Neural cell (in vitro differentiated cells): ENCODE results near the gene NAA20. TPM values are rescaled to one million over a fixed set of nuclear protein-coding genes. Genes with fewer than 3 reads are reported as not detected.

Experiments
- H2AFZ ChIP-seq: fragments of 200-600, 300-800 bp; sonication (generic), shearing (Covaris generic); 2 replicates; pipeline ENCODE4 v1.6.0; 2014; ENCODE audit warnings: low read depth, mild to moderate bottlenecking, antibody characterized with exemption, low read length, moderate library complexity
- H3F3A ChIP-seq: fragments of 200-600 bp; shearing (Covaris generic); 2 replicates; pipeline ENCODE4 v1.6.1; 2016; ENCODE audit warnings: mild to moderate bottlenecking, moderate library complexity, mixed read lengths, antibody characterized with exemption, low read length; ENCODE audit not compliant: insufficient read depth, poor library complexity, severe bottlenecking
- H3K27ac ChIP-seq: fragments of 200-600, 300-800 bp; sonication (generic), shearing (Covaris generic); 2 replicates; pipeline ENCODE4 v1.5.1; 2014; ENCODE audit warnings: mild to moderate bottlenecking, low read length, moderate library complexity
- H3K27me3 ChIP-seq: fragments of 300-800, 200-600 bp; sonication (generic), shearing (Covaris generic); 2 replicates; pipeline ENCODE4 v1.6.0; 2014; ENCODE audit warnings: mild to moderate bottlenecking, low read depth, low read length, moderate library complexity; ENCODE audit not compliant: insufficient read depth
- H3K36me3 ChIP-seq: fragments of 300-800, 200-600 bp; sonication (generic), shearing (Covaris generic); 2 replicates; pipeline ENCODE4 v1.5.1; 2014; ENCODE audit warnings: mild to moderate bottlenecking, antibody characterized with exemption, low read length, moderate library complexity; ENCODE audit not compliant: insufficient read depth
- H3K4me2 ChIP-seq: fragments of 300-800, 200-600 bp; sonication (generic), shearing (Covaris generic); 2 replicates; pipeline ENCODE4 v1.6.0; 2014; ENCODE audit warnings: mild to moderate bottlenecking, low read length
- H3K4me3 ChIP-seq: fragments of 300-800, 200-600 bp; sonication (generic), shearing (Covaris generic); 2 replicates; pipeline ENCODE4 v1.5.1; 2014; ENCODE audit warnings: mild to moderate bottlenecking, low read length, moderate library complexity
- H3K79me2 ChIP-seq: fragments of 200-600 bp; shearing (Covaris generic); replicated peaks from 2 replicates; pipeline ENCODE4 v1.6.0; 2014; ENCODE audit warnings: mild to moderate bottlenecking, low read length, moderate library complexity; ENCODE audit not compliant: insufficient read depth
- H3K9ac ChIP-seq: fragments of 300-800, 200-600 bp; sonication (generic), shearing (Covaris generic); 2 replicates; pipeline ENCODE4 v1.6.1; 2016; ENCODE audit warnings: mild to moderate bottlenecking, low read length, mixed read lengths
- H3K9me2 ChIP-seq: fragments of 200-600 bp; shearing (Covaris generic); 2 replicates; pipeline ENCODE4 v1.6.1; 2016; ENCODE audit warnings: mild to moderate bottlenecking, low read length, mixed read lengths; ENCODE audit not compliant: insufficient read depth
- H3K9me3 ChIP-seq: fragments of 200-600, 300-800 bp; sonication (generic), shearing (Covaris generic); 2 replicates; pipeline ENCODE4 v1.6.1; 2016; ENCODE audit warnings: mild to moderate bottlenecking, mixed run types, low read length, moderate library complexity, mixed read lengths
- H4K20me1 ChIP-seq: fragments of 200-600 bp; shearing (Covaris generic); 2 replicates; pipeline ENCODE4 v1.6.1; 2016; ENCODE audit warnings: mild to moderate bottlenecking, mixed run types; ENCODE audit not compliant: insufficient read depth
- EP300 ChIP-seq: fragments of 450-650 bp; conservative IDR thresholded peaks from 2 replicates; pipeline ENCODE4 v1.6.1; 2014; ENCODE audit warnings: antibody characterized with exemption, mild to moderate bottlenecking, moderate library complexity; ENCODE audit not compliant: poor library complexity, severe bottlenecking
- EZH2 ChIP-seq: fragments of 200-600, 300-800 bp; shearing (Covaris generic), sonication (generic); IDR thresholded peaks from 2 replicates; pipeline ENCODE4 v1.6.1; 2014; ENCODE audit warnings: antibody characterized with exemption, low read length, borderline replicate concordance, mild to moderate bottlenecking; ENCODE audit not compliant: insufficient read depth, poor library complexity, severe bottlenecking
- MXI1 ChIP-seq: fragments of 450-650 bp; conservative IDR thresholded peaks from 2 replicates; pipeline ENCODE4 v1.6.1; 2014; ENCODE audit warnings: antibody characterized with exemption, mild to moderate bottlenecking; ENCODE audit not compliant: poor library complexity, severe bottlenecking
- POLR2AphosphoS5 ChIP-seq: IDR thresholded peaks from 2 replicates; pipeline ENCODE4 v1.6.1; 2012
- SMC3 ChIP-seq: fragments of 450-650 bp; conservative IDR thresholded peaks from 2 replicates; pipeline ENCODE4 v1.6.1; 2014; ENCODE audit warnings: antibody characterized with exemption, mild to moderate bottlenecking, moderate library complexity; ENCODE audit not compliant: poor library complexity
- TAF1 ChIP-seq: IDR thresholded peaks from 2 replicates; pipeline ENCODE4 v1.6.1; 2012; ENCODE audit warnings: low read depth
- polyA plus RNA-seq: library from polyadenylated mRNA; depleted of rRNA; stranded (reverse); fragments of >200 nt; gene quantifications from 2 replicates; pipeline ENCODE4 v1.2.3, GENCODE V29; 2014
- TF ChIP-seq, protein P1 (sequence below): IDR thresholded peaks from 2 replicates; pipeline ENCODE4 v1.6.1; 2012; ENCODE audit warnings: borderline replicate concordance

NAA20 gene
- polyA plus RNA-seq, 1 donor from 2014 or later = 48.9 TPM

DNA sequence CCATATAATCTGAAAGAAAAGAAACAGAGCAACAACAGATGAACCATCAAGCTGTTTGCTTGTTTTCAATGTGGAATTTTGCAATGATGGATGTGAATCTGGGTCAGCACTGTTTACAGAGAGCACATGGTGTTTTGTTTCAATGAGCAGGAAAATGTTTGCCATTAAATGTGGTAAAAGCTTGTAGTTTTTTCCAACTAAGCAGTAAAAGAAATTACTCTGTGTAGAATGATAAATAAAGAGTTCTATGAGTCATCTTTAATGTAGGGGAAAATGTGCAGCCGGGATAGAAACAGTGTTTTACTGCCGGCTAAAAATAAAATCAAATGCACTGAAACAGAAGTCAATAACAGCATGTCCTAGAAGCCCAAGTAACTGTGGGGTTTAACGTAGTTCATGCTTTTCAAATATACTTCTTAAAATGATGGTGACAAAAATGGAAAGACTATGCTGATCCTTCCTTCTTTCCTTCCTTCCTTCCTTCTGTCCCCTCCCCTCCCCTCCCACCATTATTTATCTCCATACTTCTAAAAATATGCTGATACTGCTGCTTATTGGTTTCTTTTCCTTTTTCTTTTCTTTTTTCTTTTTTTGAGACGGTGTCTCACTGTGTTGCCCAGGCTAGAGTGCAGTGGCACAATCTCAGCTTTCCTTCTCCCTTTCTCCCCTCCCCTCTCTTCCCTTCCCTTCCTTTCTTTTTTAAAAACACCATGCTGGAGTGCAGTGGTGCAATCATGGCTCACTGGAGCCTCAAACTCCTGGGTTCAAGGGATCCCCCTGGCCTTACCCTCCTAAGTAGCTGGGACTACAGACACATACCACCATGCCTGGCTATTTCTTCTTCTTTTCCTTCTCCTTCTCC lies 6.3 kb upstream of the NAA20 start:
- TF ChIP-seq EP300 = no peak
- no peak for TF ChIP-seq EZH2
- TF ChIP-seq MXI1 = no peak

DNA sequence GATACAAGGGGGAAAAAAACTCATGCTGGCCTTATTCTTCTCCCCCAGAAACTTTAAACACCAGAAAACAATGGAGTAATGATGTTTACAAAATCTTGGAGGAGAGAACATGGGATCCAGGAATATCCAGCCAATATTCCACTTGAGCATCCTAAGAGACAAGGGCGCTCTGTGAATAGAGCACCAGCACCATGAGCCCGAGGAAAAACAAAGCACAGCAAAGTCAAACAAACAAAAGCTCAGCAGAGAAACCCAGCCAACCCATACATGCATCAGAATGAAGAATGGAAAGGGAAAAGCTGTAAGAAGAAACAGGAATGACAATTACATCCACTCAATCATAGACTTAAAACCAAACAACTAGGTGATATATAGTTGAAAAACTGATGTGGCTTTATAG lies 4.6 kb upstream of the NAA20 start:
- Histone ChIP-seq H3K9me3 (no peaks in the 10 kb centered on the region), H3K4me3 (no peak overlapping the region), H3K27ac (no peak overlapping the region), H3K4me2 (no peak overlapping the region), H2AFZ (no peak overlapping the region), H4K20me1 (no peaks in the 10 kb centered on the region), H3K27me3 (no peaks in the 10 kb centered on the region), H3K9me2 (no peaks in the 10 kb centered on the region), H3K9ac (no peak overlapping the region), H3K36me3 (no peaks in the 10 kb centered on the region), H3K79me2 (peaks cover 4% of the 10 kb centered on the region), H3F3A (no peaks in the 10 kb centered on the region)
- TF ChIP-seq TAF1 = no peak
- TF ChIP-seq SMC3 = no peak
- no peak for TF ChIP-seq POLR2AphosphoS5
- TF ChIP-seq, protein P1, sequence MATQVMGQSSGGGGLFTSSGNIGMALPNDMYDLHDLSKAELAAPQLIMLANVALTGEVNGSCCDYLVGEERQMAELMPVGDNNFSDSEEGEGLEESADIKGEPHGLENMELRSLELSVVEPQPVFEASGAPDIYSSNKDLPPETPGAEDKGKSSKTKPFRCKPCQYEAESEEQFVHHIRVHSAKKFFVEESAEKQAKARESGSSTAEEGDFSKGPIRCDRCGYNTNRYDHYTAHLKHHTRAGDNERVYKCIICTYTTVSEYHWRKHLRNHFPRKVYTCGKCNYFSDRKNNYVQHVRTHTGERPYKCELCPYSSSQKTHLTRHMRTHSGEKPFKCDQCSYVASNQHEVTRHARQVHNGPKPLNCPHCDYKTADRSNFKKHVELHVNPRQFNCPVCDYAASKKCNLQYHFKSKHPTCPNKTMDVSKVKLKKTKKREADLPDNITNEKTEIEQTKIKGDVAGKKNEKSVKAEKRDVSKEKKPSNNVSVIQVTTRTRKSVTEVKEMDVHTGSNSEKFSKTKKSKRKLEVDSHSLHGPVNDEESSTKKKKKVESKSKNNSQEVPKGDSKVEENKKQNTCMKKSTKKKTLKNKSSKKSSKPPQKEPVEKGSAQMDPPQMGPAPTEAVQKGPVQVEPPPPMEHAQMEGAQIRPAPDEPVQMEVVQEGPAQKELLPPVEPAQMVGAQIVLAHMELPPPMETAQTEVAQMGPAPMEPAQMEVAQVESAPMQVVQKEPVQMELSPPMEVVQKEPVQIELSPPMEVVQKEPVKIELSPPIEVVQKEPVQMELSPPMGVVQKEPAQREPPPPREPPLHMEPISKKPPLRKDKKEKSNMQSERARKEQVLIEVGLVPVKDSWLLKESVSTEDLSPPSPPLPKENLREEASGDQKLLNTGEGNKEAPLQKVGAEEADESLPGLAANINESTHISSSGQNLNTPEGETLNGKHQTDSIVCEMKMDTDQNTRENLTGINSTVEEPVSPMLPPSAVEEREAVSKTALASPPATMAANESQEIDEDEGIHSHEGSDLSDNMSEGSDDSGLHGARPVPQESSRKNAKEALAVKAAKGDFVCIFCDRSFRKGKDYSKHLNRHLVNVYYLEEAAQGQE = no peak

More for the DNA sequence above, 6.3 kb upstream of the NAA20 start:
- no peak overlapping the region for H3K9ac ChIP-seq
- H3K9me2 ChIP-seq = no peaks in the 10 kb centered on the region
- H3K27me3 ChIP-seq = no peaks in the 10 kb centered on the region
- no peaks in the 10 kb centered on the region for H3F3A ChIP-seq
- no peak overlapping the region for H3K4me2 ChIP-seq
- H3K4me3 ChIP-seq = no peak overlapping the region
- no peaks in the 10 kb centered on the region for H3K36me3 ChIP-seq
- H3K9me3 ChIP-seq = no peaks in the 10 kb centered on the region
- H3K79me2 ChIP-seq = no peaks in the 10 kb centered on the region
- H2AFZ ChIP-seq = no peak overlapping the region
- H3K27ac ChIP-seq = no peak overlapping the region
- no peaks in the 10 kb centered on the region for H4K20me1 ChIP-seq

DNA sequence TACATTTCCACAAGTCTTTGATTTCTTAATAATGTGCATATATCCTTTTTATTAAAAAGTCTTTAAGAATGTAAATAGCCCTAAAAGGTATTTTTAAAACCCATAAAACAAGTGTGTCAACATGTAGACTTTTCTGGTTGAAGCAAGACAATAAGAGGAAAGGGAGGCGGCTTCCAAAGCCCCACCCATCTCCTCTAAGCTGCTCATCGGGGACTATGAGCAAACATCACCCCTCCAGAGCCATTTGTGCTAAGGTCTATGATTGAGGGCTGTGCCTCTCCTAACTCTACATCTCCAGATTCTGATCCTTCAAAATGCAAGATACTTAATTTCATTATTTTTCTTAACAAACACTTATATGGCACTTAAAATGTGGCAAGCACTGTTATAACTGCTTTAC lies 2.5 kb upstream of the NAA20 start:
- Histone ChIP-seq H3F3A (no peaks in the 10 kb centered on the region), H2AFZ (no peak overlapping the region), H3K27ac (no peak overlapping the region), H3K9ac (no peak overlapping the region), H3K4me3 (no peak overlapping the region), H3K4me2 (no peak overlapping the region), H3K27me3 (no peaks in the 10 kb centered on the region), H3K9me3 (no peaks in the 10 kb centered on the region), H4K20me1 (no peaks in the 10 kb centered on the region), H3K36me3 (no peaks in the 10 kb centered on the region), H3K9me2 (no peaks in the 10 kb centered on the region), H3K79me2 (peaks cover 25% of the 10 kb centered on the region)
- no peak for TF ChIP-seq EZH2
- no peak for TF ChIP-seq POLR2AphosphoS5
- TF ChIP-seq, protein P1 = no peak
- TF ChIP-seq TAF1 = no peak
